GM08714 (cell line): ENCODE data around the gene ATXN1.

Experiments
- H3K4me3 ChIP-seq: fragments of 200-500 bp; sonication (Bioruptor generic); 2 replicates; pipeline ENCODE4 v1.5.1; 2014; ENCODE audit warnings: mild to moderate bottlenecking, low read length, inconsistent platforms
- ZNF274 ChIP-seq: IDR thresholded peaks from 2 replicates; pipeline ENCODE4 v1.6.1; 2012; ENCODE audit warnings: mild to moderate bottlenecking, low read depth, low read length

ATXN1 gene

GRCh38 chr6:16670183-16670582, 91.1 kb downstream of the ATXN1 start:
- no peak for TF ChIP-seq ZNF274

GRCh38 chr6:16669227-16669626, 92.0 kb downstream of the ATXN1 start:
- no peak for TF ChIP-seq ZNF274
- H3K4me3 ChIP-seq = no peak overlapping the region

More at GRCh38 chr6:16670183-16670582, 91.1 kb downstream of the ATXN1 start:
- no peak overlapping the region for H3K4me3 ChIP-seq

GRCh38 chr6:16667509-16667908, 93.8 kb downstream of the ATXN1 start:
- no peak for TF ChIP-seq ZNF274
- no peak overlapping the region for H3K4me3 ChIP-seq

- no peak for TF ChIP-seq ZNF274
- no peak overlapping the region for H3K4me3 ChIP-seq
These were observed 95.3 kb downstream of the ATXN1 start for GRCh38 chr6:16665992-16666391.

- no peak overlapping the region for H3K4me3 ChIP-seq
- TF ChIP-seq ZNF274 = no peak
These were observed 96.1 kb downstream of the ATXN1 start for GRCh38 chr6:16665182-16665581.

- H3K4me3 ChIP-seq = no peak overlapping the region
- TF ChIP-seq ZNF274 = no peak
These were observed 97.4 kb downstream of the ATXN1 start for GRCh38 chr6:16663901-16664300.

- H3K4me3 ChIP-seq = no peak overlapping the region
- no peak for TF ChIP-seq ZNF274
These were observed 101.1 kb downstream of the ATXN1 start for GRCh38 chr6:16660157-16660497.

GRCh38 chr6:16659466-16660156, 101.6 kb downstream of the ATXN1 start:
- TF ChIP-seq ZNF274 = no peak

GRCh38 chr6:16658348-16659034, 102.8 kb downstream of the ATXN1 start:
- no peak for TF ChIP-seq ZNF274
- no peak overlapping the region for H3K4me3 ChIP-seq

More at GRCh38 chr6:16659466-16660156, 101.6 kb downstream of the ATXN1 start:
- no peak overlapping the region for H3K4me3 ChIP-seq

GRCh38 chr6:16657768-16658167, 103.5 kb downstream of the ATXN1 start:
- TF ChIP-seq ZNF274 = no peak
- no peak overlapping the region for H3K4me3 ChIP-seq

GRCh38 chr6:16656451-16656850, 104.8 kb downstream of the ATXN1 start:
- no peak overlapping the region for H3K4me3 ChIP-seq
- no peak for TF ChIP-seq ZNF274

GRCh38 chr6:16654701-16655100, 106.6 kb downstream of the ATXN1 start:
- no peak overlapping the region for H3K4me3 ChIP-seq
- TF ChIP-seq ZNF274 = no peak

- TF ChIP-seq ZNF274 = no peak
- no peak overlapping the region for H3K4me3 ChIP-seq
These were observed 108.0 kb downstream of the ATXN1 start for GRCh38 chr6:16653226-16653625.

- TF ChIP-seq ZNF274 = no peak
- no peak overlapping the region; the same call in 1 of the 2 replicates for H3K4me3 ChIP-seq
These were observed 109.4 kb downstream of the ATXN1 start for GRCh38 chr6:16651871-16652270.

- H3K4me3 ChIP-seq = no peak overlapping the region
- no peak for TF ChIP-seq ZNF274
These were observed 111.4 kb downstream of the ATXN1 start for GRCh38 chr6:16649890-16650289.
